ENCODE measurements around the gene PYGM. TPM values are rescaled to one million over a fixed set of nuclear protein-coding genes. Genes with fewer than 3 reads are reported as not detected.

Gene PYGM
- total and polyA plus RNA-seq, 3 donors from 2014 or later = 12.1 to 14.4 (median 14.2) TPM

DNA sequence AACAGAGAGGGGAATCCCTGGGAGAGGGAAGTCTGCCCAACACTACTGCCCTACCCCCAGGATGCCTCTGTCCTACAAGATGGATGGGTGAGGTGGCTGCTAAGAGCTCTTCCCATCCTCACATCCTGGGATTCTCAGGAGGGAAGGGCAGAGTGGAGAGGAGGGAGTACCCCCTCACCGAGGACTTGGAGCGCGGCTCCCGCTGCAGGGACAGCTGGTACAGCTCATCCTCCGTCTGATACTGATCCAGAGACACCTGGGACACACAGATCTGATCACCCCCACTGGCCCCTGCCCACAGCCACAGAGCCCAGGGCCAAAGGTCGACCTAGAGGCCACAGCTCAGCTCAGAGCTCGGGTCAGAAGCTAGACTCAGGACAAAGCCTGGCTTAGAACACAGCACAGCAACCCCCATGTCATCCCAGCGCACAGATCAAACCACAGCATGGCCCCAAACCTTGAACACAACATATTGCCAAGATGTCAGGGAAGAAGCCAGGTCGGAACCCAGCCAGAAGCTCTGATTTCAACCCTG, 24.0 kb downstream of the PYGM start:
- no peaks in the 10 kb centered on the region for H3K9me3 ChIP-seq
- TF ChIP-seq, protein P1, sequence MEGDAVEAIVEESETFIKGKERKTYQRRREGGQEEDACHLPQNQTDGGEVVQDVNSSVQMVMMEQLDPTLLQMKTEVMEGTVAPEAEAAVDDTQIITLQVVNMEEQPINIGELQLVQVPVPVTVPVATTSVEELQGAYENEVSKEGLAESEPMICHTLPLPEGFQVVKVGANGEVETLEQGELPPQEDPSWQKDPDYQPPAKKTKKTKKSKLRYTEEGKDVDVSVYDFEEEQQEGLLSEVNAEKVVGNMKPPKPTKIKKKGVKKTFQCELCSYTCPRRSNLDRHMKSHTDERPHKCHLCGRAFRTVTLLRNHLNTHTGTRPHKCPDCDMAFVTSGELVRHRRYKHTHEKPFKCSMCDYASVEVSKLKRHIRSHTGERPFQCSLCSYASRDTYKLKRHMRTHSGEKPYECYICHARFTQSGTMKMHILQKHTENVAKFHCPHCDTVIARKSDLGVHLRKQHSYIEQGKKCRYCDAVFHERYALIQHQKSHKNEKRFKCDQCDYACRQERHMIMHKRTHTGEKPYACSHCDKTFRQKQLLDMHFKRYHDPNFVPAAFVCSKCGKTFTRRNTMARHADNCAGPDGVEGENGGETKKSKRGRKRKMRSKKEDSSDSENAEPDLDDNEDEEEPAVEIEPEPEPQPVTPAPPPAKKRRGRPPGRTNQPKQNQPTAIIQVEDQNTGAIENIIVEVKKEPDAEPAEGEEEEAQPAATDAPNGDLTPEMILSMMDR (IDR thresholded peaks at IDR 0.05) = no peak
- TF ChIP-seq POLR2A (IDR thresholded peaks at IDR 0.05) = no peak
- H3K36me3 ChIP-seq (ENCODE audit: low read depth, missing control alignments) = no peaks in the 10 kb centered on the region
- H3K4me3 ChIP-seq = no peak overlapping the region
- no peaks in the 10 kb centered on the region for H3K27me3 ChIP-seq
- WGBS, 2 donors = 84 to 85% methylated on average over 9 of the region's 9 CpGs
- no peaks in the 10 kb centered on the region for H3K4me1 ChIP-seq
- DNase-seq = no peak
- no peak overlapping the region for H3K27ac ChIP-seq
- intact Hi-C loops (cut with DNase I; ENCODE audit: low total_unique reads) = no loop called here

GRCh38 chr11:64734811-64735724, 24.7 kb downstream of the PYGM start:
- intact Hi-C loops (cut with DNase I; ENCODE audit: low total_unique reads) = no loop called here
- TF ChIP-seq POLR2A (IDR thresholded peaks at IDR 0.05) = no peak
- TF ChIP-seq, protein P1 (IDR thresholded peaks at IDR 0.05) = no peak
- no peaks in the 10 kb centered on the region for H3K9me3 ChIP-seq
- 82 to 89% methylated on average over 15 to 23 of the region's 23 CpGs for WGBS, 2 donors
- no peaks in the 10 kb centered on the region for H3K36me3 ChIP-seq (ENCODE audit: low read depth, missing control alignments)
- H3K4me3 ChIP-seq = no peak overlapping the region
- no peaks in the 10 kb centered on the region for H3K4me1 ChIP-seq
- no peaks in the 10 kb centered on the region for H3K27me3 ChIP-seq
- DNase-seq = no peak
- H3K27ac ChIP-seq = no peak overlapping the region

DNA sequence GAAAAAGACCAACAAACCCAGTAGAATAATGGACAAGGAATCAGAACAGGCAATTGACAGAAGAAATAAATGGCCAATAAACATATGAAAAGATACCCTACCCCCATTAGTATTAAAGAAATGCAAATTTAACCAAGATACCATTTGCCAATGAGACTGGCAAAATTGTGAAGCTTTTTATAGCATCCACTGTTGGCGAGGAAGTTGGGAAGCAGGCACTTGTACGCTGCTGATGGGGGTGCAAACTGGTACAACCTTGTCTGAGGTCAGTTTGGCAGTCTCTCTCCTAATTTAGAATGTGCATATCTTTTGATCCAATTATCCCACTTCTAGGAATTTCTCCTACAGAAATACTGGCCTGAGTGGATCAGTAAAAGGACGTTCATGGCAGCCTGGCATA, 28.2 kb downstream of the PYGM start:
- no peaks in the 10 kb centered on the region for H3K9me3 ChIP-seq
- H3K36me3 ChIP-seq (ENCODE audit: low read depth, missing control alignments) = no peaks in the 10 kb centered on the region
- 89 to 93% methylated on average over 3 of the region's 3 CpGs for whole genome bisulfite sequencing, 2 donors
- H3K27me3 ChIP-seq = no peaks in the 10 kb centered on the region
- no peak overlapping the region for H3K27ac ChIP-seq
- no peak for TF ChIP-seq POLR2A (IDR thresholded peaks at IDR 0.05)
- TF ChIP-seq, protein P1 (IDR thresholded peaks at IDR 0.05) = no peak
- no peaks in the 10 kb centered on the region for H3K4me1 ChIP-seq
- intact Hi-C loops (cut with DNase I; ENCODE audit: low total_unique reads) = no loop called here
- DNase-seq = no peak
- no peak overlapping the region for H3K4me3 ChIP-seq

DNA sequence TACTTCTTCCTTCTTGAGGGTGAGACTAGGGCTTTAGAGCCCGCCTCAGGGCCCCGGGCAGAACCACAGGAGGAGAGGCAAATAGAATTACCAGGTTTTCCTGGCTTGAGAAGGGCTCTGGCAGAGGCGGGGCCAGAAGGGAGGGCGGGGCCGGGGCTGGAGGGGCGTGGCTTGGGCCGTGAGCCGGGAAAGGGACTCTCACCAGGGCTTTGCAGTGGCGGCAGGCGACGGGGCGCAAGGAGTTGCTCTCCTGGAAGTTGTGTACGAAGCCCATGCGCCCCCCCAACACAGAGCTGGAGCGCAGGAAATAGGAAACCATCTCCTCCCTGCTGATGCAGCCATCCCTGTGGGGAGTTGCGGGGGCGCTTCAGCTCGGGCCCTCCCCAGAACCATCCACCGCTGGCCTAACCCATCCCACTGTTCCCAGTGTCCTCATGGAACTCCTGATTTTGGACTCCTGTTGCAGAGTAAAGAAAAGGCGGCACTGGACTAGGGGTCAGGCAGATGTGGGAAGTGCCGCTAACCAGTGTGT, 29.9 kb downstream of the PYGM start:
- DNase-seq = no peak
- WGBS, 2 donors = 38 to 42% methylated on average over 20 to 21 of the region's 21 CpGs
- no peaks in the 10 kb centered on the region for H3K27me3 ChIP-seq
- H3K4me3 ChIP-seq = peak overlapping the region in 1 of 2 donors; percentile 23
- H3K4me1 ChIP-seq = peaks cover 5% of the 10 kb centered on the region
- TF ChIP-seq, protein P1 (IDR thresholded peaks at IDR 0.05) = no peak
- no peak for TF ChIP-seq POLR2A (IDR thresholded peaks at IDR 0.05)
- H3K36me3 ChIP-seq (ENCODE audit: low read depth, missing control alignments) = no peaks in the 10 kb centered on the region
- intact Hi-C loops (cut with DNase I; ENCODE audit: low total_unique reads) = loop anchor here (10.0 kb wide), 1 partner anchor 185 kb away; no protein-coding TSS in a partner anchor
- no peaks in the 10 kb centered on the region for H3K9me3 ChIP-seq
- H3K27ac ChIP-seq = no peak overlapping the region

Measured in testis (tissue), 3 donors.